GM23338 (cell line): ENCODE data around the gene GJC2.

Source experiments
- CREB1 ChIP-seq: fragments of 250-450 bp; sonication (Bioruptor Pico); IDR thresholded peaks from 2 replicates; pipeline ENCODE4 v1.5.0; 2020; ENCODE audit warnings: low read depth, mild to moderate bottlenecking, moderate library complexity
- ETS1 ChIP-seq: IDR thresholded peaks from 2 replicates; pipeline ENCODE4 v1.6.1; 2016; ENCODE audit warnings: antibody characterized with exemption
- EZH2 ChIP-seq: fragments of 200-600 bp; sonication (generic); IDR thresholded peaks from one replicate; pipeline ENCODE4 v1.8.0; 2017; ENCODE audit warnings: antibody characterized with exemption, mild to moderate bottlenecking, low read depth; ENCODE audit not compliant: unreplicated experiment
- EZH2phosphoT487 ChIP-seq: fragments of 200-600 bp; sonication (generic); IDR thresholded peaks from one replicate; pipeline ENCODE4 v1.8.1; 2018; ENCODE audit warnings: antibody characterized with exemption; ENCODE audit not compliant: unreplicated experiment
- POLR2AphosphoS5 ChIP-seq: IDR thresholded peaks from 2 replicates; pipeline ENCODE4 v1.6.1; 2016; ENCODE audit warnings: antibody characterized with exemption, low read depth
- ZNF114 ChIP-seq: fragments of 250-450 bp; sonication (Bioruptor Pico); IDR thresholded peaks from 2 replicates; pipeline ENCODE4 v1.5.0; 2020; ENCODE audit warnings: mild to moderate bottlenecking, moderate library complexity
- ZNF462 ChIP-seq: fragments of 250-450 bp; sonication (Bioruptor Pico); IDR thresholded peaks from 2 replicates; pipeline ENCODE4 v1.5.0; 2020; ENCODE audit warnings: mild to moderate bottlenecking, moderate library complexity
- TF ChIP-seq, protein P1 (sequence below), 2 experiments: fragments of 200-600 bp in 1 of 2; sonication (generic) in 1 of 2; conservative IDR thresholded peaks; 2 replicates each; pipeline versions ENCODE4 v1.5.1 to v1.6.1; 2016 to 2017; ENCODE audit warnings: antibody characterized with exemption in 2 of 2, low read depth in 2 of 2, mild to moderate bottlenecking in 2 of 2, moderate library complexity in 1 of 2
- TF ChIP-seq, protein P2 (sequence below): IDR thresholded peaks from one replicate; pipeline ENCODE4 v1.6.1; 2018; ENCODE audit warnings: antibody characterized with exemption; ENCODE audit not compliant: unreplicated experiment

GRCh38 chr1:228157729-228158126 is 8.0 kb downstream of the GJC2 start:
- TF ChIP-seq, protein P1, sequence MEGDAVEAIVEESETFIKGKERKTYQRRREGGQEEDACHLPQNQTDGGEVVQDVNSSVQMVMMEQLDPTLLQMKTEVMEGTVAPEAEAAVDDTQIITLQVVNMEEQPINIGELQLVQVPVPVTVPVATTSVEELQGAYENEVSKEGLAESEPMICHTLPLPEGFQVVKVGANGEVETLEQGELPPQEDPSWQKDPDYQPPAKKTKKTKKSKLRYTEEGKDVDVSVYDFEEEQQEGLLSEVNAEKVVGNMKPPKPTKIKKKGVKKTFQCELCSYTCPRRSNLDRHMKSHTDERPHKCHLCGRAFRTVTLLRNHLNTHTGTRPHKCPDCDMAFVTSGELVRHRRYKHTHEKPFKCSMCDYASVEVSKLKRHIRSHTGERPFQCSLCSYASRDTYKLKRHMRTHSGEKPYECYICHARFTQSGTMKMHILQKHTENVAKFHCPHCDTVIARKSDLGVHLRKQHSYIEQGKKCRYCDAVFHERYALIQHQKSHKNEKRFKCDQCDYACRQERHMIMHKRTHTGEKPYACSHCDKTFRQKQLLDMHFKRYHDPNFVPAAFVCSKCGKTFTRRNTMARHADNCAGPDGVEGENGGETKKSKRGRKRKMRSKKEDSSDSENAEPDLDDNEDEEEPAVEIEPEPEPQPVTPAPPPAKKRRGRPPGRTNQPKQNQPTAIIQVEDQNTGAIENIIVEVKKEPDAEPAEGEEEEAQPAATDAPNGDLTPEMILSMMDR (conservative IDR thresholded peaks at IDR 0.05; ENCODE audit: low read depth in 2 of 2), result no peak
- no peak for TF ChIP-seq ZNF462 (CRISPR knock-in tag)
- no peak for TF ChIP-seq EZH2phosphoT487
- no peak for TF ChIP-seq CREB1 (CRISPR knock-in tag)
- TF ChIP-seq ZNF114 (CRISPR knock-in tag), result no peak
- TF ChIP-seq EZH2, result no peak
- TF ChIP-seq, protein P2, sequence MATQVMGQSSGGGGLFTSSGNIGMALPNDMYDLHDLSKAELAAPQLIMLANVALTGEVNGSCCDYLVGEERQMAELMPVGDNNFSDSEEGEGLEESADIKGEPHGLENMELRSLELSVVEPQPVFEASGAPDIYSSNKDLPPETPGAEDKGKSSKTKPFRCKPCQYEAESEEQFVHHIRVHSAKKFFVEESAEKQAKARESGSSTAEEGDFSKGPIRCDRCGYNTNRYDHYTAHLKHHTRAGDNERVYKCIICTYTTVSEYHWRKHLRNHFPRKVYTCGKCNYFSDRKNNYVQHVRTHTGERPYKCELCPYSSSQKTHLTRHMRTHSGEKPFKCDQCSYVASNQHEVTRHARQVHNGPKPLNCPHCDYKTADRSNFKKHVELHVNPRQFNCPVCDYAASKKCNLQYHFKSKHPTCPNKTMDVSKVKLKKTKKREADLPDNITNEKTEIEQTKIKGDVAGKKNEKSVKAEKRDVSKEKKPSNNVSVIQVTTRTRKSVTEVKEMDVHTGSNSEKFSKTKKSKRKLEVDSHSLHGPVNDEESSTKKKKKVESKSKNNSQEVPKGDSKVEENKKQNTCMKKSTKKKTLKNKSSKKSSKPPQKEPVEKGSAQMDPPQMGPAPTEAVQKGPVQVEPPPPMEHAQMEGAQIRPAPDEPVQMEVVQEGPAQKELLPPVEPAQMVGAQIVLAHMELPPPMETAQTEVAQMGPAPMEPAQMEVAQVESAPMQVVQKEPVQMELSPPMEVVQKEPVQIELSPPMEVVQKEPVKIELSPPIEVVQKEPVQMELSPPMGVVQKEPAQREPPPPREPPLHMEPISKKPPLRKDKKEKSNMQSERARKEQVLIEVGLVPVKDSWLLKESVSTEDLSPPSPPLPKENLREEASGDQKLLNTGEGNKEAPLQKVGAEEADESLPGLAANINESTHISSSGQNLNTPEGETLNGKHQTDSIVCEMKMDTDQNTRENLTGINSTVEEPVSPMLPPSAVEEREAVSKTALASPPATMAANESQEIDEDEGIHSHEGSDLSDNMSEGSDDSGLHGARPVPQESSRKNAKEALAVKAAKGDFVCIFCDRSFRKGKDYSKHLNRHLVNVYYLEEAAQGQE, result no peak
- TF ChIP-seq POLR2AphosphoS5, result no peak
- TF ChIP-seq ETS1, result no peak
